Testis (tissue), 2 donors: ENCODE measurements around the gene ENTREP1.

Experiments
- CTCF ChIP-seq, 3 experiments: fragments of 450-650 bp in 2 of 3; fragments of 200-600 bp in 1 of 3; sonication (generic) in 1 of 3; IDR thresholded peaks; one replicate each; pipeline ENCODE4 v1.5.1; 2016 to 2019; ENCODE audit warnings: antibody characterized with exemption in 3 of 3, mild to moderate bottlenecking in 2 of 3, moderate library complexity in 1 of 3
- POLR2A ChIP-seq: fragments of 450-650 bp; IDR thresholded peaks from one replicate; pipeline ENCODE4 v1.6.1; 2017; ENCODE audit warnings: antibody characterized with exemption, mild to moderate bottlenecking, moderate library complexity

GRCh38 chr9:69357821-69358220 is 32.8 kb downstream of the ENTREP1 start:
- TF ChIP-seq CTCF (IDR thresholded peaks at IDR 0.05) (no peak), POLR2A (no peak)
